Measurements from ENCODE around the gene POLRMT.

- no peak for TF ChIP-seq POLR2A (IDR thresholded peaks at IDR 0.05; ENCODE audit: low read depth, low read length)
- TF ChIP-seq TAF1 (IDR thresholded peaks at IDR 0.05; ENCODE audit: low read depth, low read length), result no peak
- no peak for TF ChIP-seq PAX5 (IDR thresholded peaks at IDR 0.05; ENCODE audit: insufficient read depth, low read length, severe bottlenecking)
- no peak for TF ChIP-seq POLR2AphosphoS5 (IDR thresholded peaks at IDR 0.05; ENCODE audit: low read depth, low read length)
- no peak for TF ChIP-seq POU2F2 (IDR thresholded peaks at IDR 0.05; ENCODE audit: low read depth, low read length)
- TF ChIP-seq SPI1 (IDR thresholded peaks at IDR 0.05; ENCODE audit: low read depth, low read length), result no peak
Observed at GRCh38 chr19:593055-593454, 40.3 kb downstream of the POLRMT start.
